Vagina (tissue), 2 donors: ENCODE results near the gene KNOP1. TPM values are rescaled to one million over a fixed set of nuclear protein-coding genes. Genes with fewer than 3 reads are reported as not detected.
"Not testable (repeated sequence)": the region's sequence is repeated elsewhere in the genome, so short reads cannot be mapped to it uniquely, and the experiment has no call there.

ENCODE experiments used
- DNase-seq, 2 donors: peaks; one replicate each; pipeline ENCODE4 v3.0.0-alpha.2; 2017; ENCODE audit errors: extremely low spot score in 2 of 2
- H3K27ac ChIP-seq: fragments of 200-600 bp; sonication (generic); one replicate; pipeline ENCODE4 v1.5.1; 2019
- H3K27me3 ChIP-seq: fragments of 200-600 bp; sonication (generic); one replicate; pipeline ENCODE4 v1.5.1; 2019
- H3K36me3 ChIP-seq, 2 donors: fragments of 200-600 bp; sonication (generic); one replicate each; pipeline ENCODE4 v1.5.1; 2017 to 2019
- H3K4me1 ChIP-seq: fragments of 200-600 bp; sonication (generic); one replicate; pipeline ENCODE4 v1.5.1; 2019
- H3K4me3 ChIP-seq, 2 donors: fragments of 200-600 bp; sonication (generic); 1 replicate in 1 of 2; 2 replicates in 1 of 2; pipeline ENCODE4 v1.5.1; 2016 to 2019
- H3K9me3 ChIP-seq: fragments of 200-600 bp; sonication (generic); one replicate; pipeline ENCODE4 v1.5.1; 2019
- CTCF ChIP-seq, 3 experiments: fragments of 450-650 bp in 2 of 3; fragments of 200-600 bp in 1 of 3; sonication (generic) in 1 of 3; IDR thresholded peaks; one replicate each; pipeline ENCODE4 v1.5.1; 2017 to 2019; ENCODE audit warnings: antibody characterized with exemption in 3 of 3, mild to moderate bottlenecking in 2 of 3, moderate library complexity in 2 of 3
- POLR2A ChIP-seq, 2 donors: fragments of 450-650 bp; IDR thresholded peaks; one replicate each; pipeline ENCODE4 v1.6.1; 2017; ENCODE audit warnings: antibody characterized with exemption in 2 of 2, mild to moderate bottlenecking in 2 of 2, moderate library complexity in 2 of 2
- POLR2AphosphoS5 ChIP-seq, 2 donors: sonication (generic); formaldehyde crosslinking; IDR thresholded peaks; one replicate each; pipeline ENCODE4 v1.9.0; 2017; ENCODE audit warnings: antibody characterized with exemption in 2 of 2, mild to moderate bottlenecking in 2 of 2, low read depth in 1 of 2; ENCODE audit not compliant: insufficient read depth in 1 of 2
- intact Hi-C: fragments of 100-400 bp; cut with DNase I; formaldehyde crosslinking; loops from one replicate; pipeline ENCODE4 v1.15.1; 2023
- total RNA-seq: library from RNA; depleted of rRNA; stranded (reverse); fragments of >200 nt; gene quantifications from one replicate; pipeline ENCODE4 v1.2.3, GENCODE V29; 2016

The KNOP1 gene
- total RNA-seq, 1 donor from 2014 or later, result 7.9 TPM

- H3K9me3 ChIP-seq, result no peaks in the 10 kb centered on the region
- H3K36me3 ChIP-seq, result peaks cover 0 to 10% of the 10 kb centered on the region in 2 donors
- peaks cover 27% of the 10 kb centered on the region for H3K4me1 ChIP-seq
- peak overlapping the region; percentile 77 for H3K27ac ChIP-seq
- intact Hi-C loops, result loop anchor here (5.0 kb wide), 1 partner anchor 165 kb away; the partner anchor contains the start of gene GPRC5B
- no peak for TF ChIP-seq POLR2A (IDR thresholded peaks at IDR 0.05)
- TF ChIP-seq CTCF (IDR thresholded peaks at IDR 0.05), result no peak
- TF ChIP-seq POLR2AphosphoS5 (IDR thresholded peaks at IDR 0.05; ENCODE audit: insufficient read depth in 1 of 2, low read depth in 1 of 2), result no peak
- peak overlapping the region; percentile 85 to 99 for H3K4me3 ChIP-seq
- no peak for DNase-seq
- H3K27me3 ChIP-seq, result no peaks in the 10 kb centered on the region
Measured at GRCh38 chr16:19717314-19717713, 713 bp downstream of the KNOP1 start.

- Histone ChIP-seq H3K27ac (peak overlapping the region; percentile 77), H3K4me3 (peak overlapping the region; percentile 85 to 99), H3K4me1 (peaks cover 27% of the 10 kb centered on the region)
- H3K9me3 ChIP-seq, H3K27me3 ChIP-seq, DNase-seq, H3K36me3 ChIP-seq: not testable (repeated sequence)
- intact Hi-C loops, result loop anchor here (5.0 kb wide), 1 partner anchor 166 kb away; the partner anchor contains the start of gene GPRC5B
Measured at GRCh38 chr16:19716728-19717127, 1.3 kb downstream of the KNOP1 start.

GRCh38 chr16:19716183-19716582 lies 1.8 kb downstream of the KNOP1 start:
- no peak for DNase-seq
- Histone ChIP-seq H3K27me3 (no peaks in the 10 kb centered on the region), H3K9me3 (no peaks in the 10 kb centered on the region), H3K4me1 (peaks cover 27% of the 10 kb centered on the region), H3K27ac (no peak overlapping the region), H3K4me3 (no peak overlapping the region), H3K36me3 (peaks cover 0 to 12% of the 10 kb centered on the region in 2 donors)
- TF ChIP-seq POLR2A (IDR thresholded peaks at IDR 0.05), result no peak
- intact Hi-C loops, result loop anchor here (5.0 kb wide), 1 partner anchor 166 kb away; the partner anchor contains the start of gene GPRC5B

GRCh38 chr16:19715566-19715965 lies 2.5 kb downstream of the KNOP1 start:
- TF ChIP-seq POLR2AphosphoS5 (IDR thresholded peaks at IDR 0.05; ENCODE audit: insufficient read depth in 1 of 2, low read depth in 1 of 2), result no peak
- no peak for TF ChIP-seq POLR2A (IDR thresholded peaks at IDR 0.05)
- TF ChIP-seq CTCF (IDR thresholded peaks at IDR 0.05), result no peak
- Histone ChIP-seq H3K36me3 (peaks cover 0 to 18% of the 10 kb centered on the region in 2 donors), H3K27ac (no peak overlapping the region), H3K4me3 (no peak overlapping the region), H3K4me1 (peaks cover 27% of the 10 kb centered on the region), H3K27me3 (no peaks in the 10 kb centered on the region), H3K9me3 (no peaks in the 10 kb centered on the region)
- no peak for DNase-seq
- intact Hi-C loops, result loop anchor here (5.0 kb wide), 1 partner anchor 167 kb away; the partner anchor contains the start of gene GPRC5B

- DNase-seq, result no peak
- no peak overlapping the region for H3K27ac ChIP-seq
- H3K27me3 ChIP-seq, result no peaks in the 10 kb centered on the region
- no peaks in the 10 kb centered on the region for H3K9me3 ChIP-seq
- peaks cover 0 to 29% of the 10 kb centered on the region in 2 donors for H3K36me3 ChIP-seq
- no peak overlapping the region for H3K4me3 ChIP-seq
- intact Hi-C loops, result no loop called here
- TF ChIP-seq POLR2AphosphoS5 (IDR thresholded peaks at IDR 0.05; ENCODE audit: insufficient read depth in 1 of 2, low read depth in 1 of 2) (no peak), CTCF (IDR thresholded peaks at IDR 0.05) (no peak), POLR2A (IDR thresholded peaks at IDR 0.05) (no peak)
- peaks cover 21% of the 10 kb centered on the region for H3K4me1 ChIP-seq
Measured at GRCh38 chr16:19713697-19714096, 4.3 kb downstream of the KNOP1 start.

- no peaks in the 10 kb centered on the region for H3K27me3 ChIP-seq
- peaks cover 0 to 38% of the 10 kb centered on the region in 2 donors for H3K36me3 ChIP-seq
- intact Hi-C loops, result no loop called here
- no peaks in the 10 kb centered on the region for H3K9me3 ChIP-seq
- no peak overlapping the region for H3K27ac ChIP-seq
- TF ChIP-seq POLR2AphosphoS5 (IDR thresholded peaks at IDR 0.05; ENCODE audit: insufficient read depth in 1 of 2, low read depth in 1 of 2) (no peak), CTCF (IDR thresholded peaks at IDR 0.05) (no peak), POLR2A (IDR thresholded peaks at IDR 0.05) (no peak)
- no peak overlapping the region for H3K4me3 ChIP-seq
- no peak for DNase-seq
- H3K4me1 ChIP-seq, result peaks cover 25% of the 10 kb centered on the region
Measured at GRCh38 chr16:19712418-19713058, 5.5 kb downstream of the KNOP1 start.
